DND-41 (cell line): Measurements from ENCODE around the gene PDLIM1.

Experiments
- ATAC-seq: fragments of 200-7000 bp; cut with Tn5 transposase; 3 replicates; pipeline ENCODE4 v1.9.1; 2021; ENCODE audit warnings: low read depth; ENCODE audit not compliant: insufficient read depth
- DNase-seq: peaks from one replicate; pipeline ENCODE4 v3.0.0-alpha.2; 2020
- H2AFZ ChIP-seq: 2 replicates; pipeline ENCODE4 v1.6.0; 2012; ENCODE audit warnings: low read depth, low read length
- H3K27ac ChIP-seq: 2 replicates; pipeline ENCODE4 v1.5.1; 2012; ENCODE audit warnings: low read length, inconsistent platforms
- H3K27me3 ChIP-seq: fragments of 200-600 bp; sonication (generic); 2 replicates; pipeline ENCODE4 v1.6.0; 2012; ENCODE audit warnings: low read length, mild to moderate bottlenecking, inconsistent platforms; ENCODE audit not compliant: insufficient read depth, poor library complexity
- H3K36me3 ChIP-seq: 2 replicates; pipeline ENCODE4 v1.5.1; 2012; ENCODE audit warnings: low read length, inconsistent platforms; ENCODE audit not compliant: insufficient read depth
- H3K4me1 ChIP-seq: 2 replicates; pipeline ENCODE4 v1.5.1; 2012; ENCODE audit warnings: mild to moderate bottlenecking, low read length; ENCODE audit not compliant: insufficient read depth
- H3K4me2 ChIP-seq: 2 replicates; pipeline ENCODE4 v1.6.0; 2012; ENCODE audit warnings: mild to moderate bottlenecking, moderate library complexity, low read length, inconsistent platforms; ENCODE audit not compliant: insufficient read depth
- H3K4me3 ChIP-seq, 2 experiments: fragments of 200-600 bp in 1 of 2; shearing (Covaris generic) in 1 of 2; 2 replicates each; pipeline ENCODE4 v1.5.1; 2012 to 2016; ENCODE audit warnings: inconsistent platforms in 2 of 2, low read length in 2 of 2, mild to moderate bottlenecking in 2 of 2, low read depth in 1 of 2, moderate library complexity in 1 of 2
- H3K79me2 ChIP-seq: 2 replicates; pipeline ENCODE4 v1.6.0; 2012; ENCODE audit warnings: low read length, inconsistent platforms; ENCODE audit not compliant: insufficient read depth
- H3K9ac ChIP-seq: 2 replicates; pipeline ENCODE4 v1.6.0; 2012; ENCODE audit warnings: low read depth, mild to moderate bottlenecking, inconsistent platforms, low read length, moderate library complexity
- H3K9me3 ChIP-seq: 2 replicates; pipeline ENCODE4 v1.5.1; 2012; ENCODE audit warnings: low read length, moderate library complexity, mild to moderate bottlenecking, inconsistent platforms; ENCODE audit not compliant: insufficient read depth, severe bottlenecking
- H4K20me1 ChIP-seq: 2 replicates; pipeline ENCODE4 v1.6.0; 2012; ENCODE audit warnings: low read length; ENCODE audit not compliant: insufficient read depth
- EZH2 ChIP-seq: IDR thresholded peaks from 3 replicates; pipeline ENCODE4 v1.6.1; 2012; ENCODE audit warnings: borderline replicate concordance, low read depth, mild to moderate bottlenecking, moderate library complexity, low read length, inconsistent platforms; ENCODE audit not compliant: severe bottlenecking
- TF ChIP-seq, protein P1 (sequence below): IDR thresholded peaks from 2 replicates; pipeline ENCODE4 v1.5.1; 2012; ENCODE audit warnings: borderline replicate concordance, low read length, moderate library complexity, mild to moderate bottlenecking; ENCODE audit not compliant: poor library complexity, severe bottlenecking; ENCODE audit errors: extremely low read depth

Gene PDLIM1

DNA sequence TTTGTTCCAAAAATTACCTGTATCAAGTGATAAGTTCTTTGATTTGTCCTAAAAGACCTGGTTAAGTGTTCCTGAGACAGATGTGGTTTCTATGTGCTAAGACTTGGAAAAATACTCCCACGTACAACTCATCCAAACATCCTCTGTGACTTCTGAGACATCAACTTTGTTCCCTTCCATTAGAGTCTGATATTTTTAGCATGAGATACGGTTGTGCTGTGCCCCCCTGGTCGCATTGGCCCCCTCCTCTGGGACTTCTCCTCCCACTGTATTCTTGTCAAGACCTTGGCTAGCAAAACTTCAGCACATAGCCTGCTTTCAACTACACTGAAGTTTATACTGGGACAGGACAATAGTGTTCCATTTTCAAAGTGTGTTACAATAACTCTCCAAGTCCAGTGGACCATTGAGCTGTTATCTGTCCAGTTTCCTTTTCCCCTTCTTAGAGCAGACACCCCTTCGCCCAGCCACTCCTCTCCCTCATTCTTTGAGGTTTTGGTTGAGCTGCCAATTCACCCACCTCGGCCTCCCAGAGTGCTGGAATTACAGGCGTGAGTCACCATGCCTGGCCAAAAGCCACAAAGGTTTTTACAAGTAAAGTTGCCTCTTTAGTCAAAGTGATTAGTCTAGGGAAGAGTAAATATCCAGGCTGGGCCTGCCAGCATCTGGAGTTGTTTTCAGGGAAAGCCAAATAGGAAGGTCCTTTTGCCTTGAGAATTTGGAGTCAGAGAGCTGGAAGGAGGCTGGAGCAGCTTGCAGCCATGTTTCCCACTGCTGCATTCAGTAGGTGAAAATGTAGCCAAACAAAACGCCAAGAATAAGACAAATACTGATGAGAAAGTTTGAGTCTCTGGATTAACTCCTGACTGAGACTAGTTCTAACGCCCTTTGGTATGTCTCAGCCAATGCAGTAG lies 17.8 kb upstream of the PDLIM1 start:
- Histone ChIP-seq H2AFZ (no peak overlapping the region), H3K79me2 (no peaks in the 10 kb centered on the region), H3K9me3 (no peaks in the 10 kb centered on the region), H3K36me3 (no peaks in the 10 kb centered on the region), H3K4me3 (no peak overlapping the region), H3K9ac (no peak overlapping the region), H4K20me1 (no peaks in the 10 kb centered on the region), H3K27ac (no peak overlapping the region), H3K4me1 (no peaks in the 10 kb centered on the region), H3K27me3 (peaks cover 5% of the 10 kb centered on the region), H3K4me2 (no peak overlapping the region)
- DNase-seq (no peak), ATAC-seq (no peak)
- no peak for TF ChIP-seq EZH2

- no peak overlapping the region for H3K27ac ChIP-seq
- H2AFZ ChIP-seq, result no peak overlapping the region
Observed at GRCh38 chr10:95306851-95307250, 16.0 kb upstream of the PDLIM1 start.

GRCh38 chr10:95306318-95306650 lies 15.5 kb upstream of the PDLIM1 start:
- no peaks in the 10 kb centered on the region for H4K20me1 ChIP-seq

More at GRCh38 chr10:95306851-95307250, 16.0 kb upstream of the PDLIM1 start:
- Histone ChIP-seq H3K4me2 (no peak overlapping the region), H3K9ac (no peak overlapping the region), H3K79me2 (no peaks in the 10 kb centered on the region), H3K9me3 (no peaks in the 10 kb centered on the region), H3K36me3 (no peaks in the 10 kb centered on the region), H3K27me3 (peaks cover 5% of the 10 kb centered on the region), H3K4me3 (no peak overlapping the region), H4K20me1 (no peaks in the 10 kb centered on the region), H3K4me1 (no peaks in the 10 kb centered on the region)
- DNase-seq (no peak), ATAC-seq (no peak)
- no peak for TF ChIP-seq EZH2
- TF ChIP-seq, protein P1, sequence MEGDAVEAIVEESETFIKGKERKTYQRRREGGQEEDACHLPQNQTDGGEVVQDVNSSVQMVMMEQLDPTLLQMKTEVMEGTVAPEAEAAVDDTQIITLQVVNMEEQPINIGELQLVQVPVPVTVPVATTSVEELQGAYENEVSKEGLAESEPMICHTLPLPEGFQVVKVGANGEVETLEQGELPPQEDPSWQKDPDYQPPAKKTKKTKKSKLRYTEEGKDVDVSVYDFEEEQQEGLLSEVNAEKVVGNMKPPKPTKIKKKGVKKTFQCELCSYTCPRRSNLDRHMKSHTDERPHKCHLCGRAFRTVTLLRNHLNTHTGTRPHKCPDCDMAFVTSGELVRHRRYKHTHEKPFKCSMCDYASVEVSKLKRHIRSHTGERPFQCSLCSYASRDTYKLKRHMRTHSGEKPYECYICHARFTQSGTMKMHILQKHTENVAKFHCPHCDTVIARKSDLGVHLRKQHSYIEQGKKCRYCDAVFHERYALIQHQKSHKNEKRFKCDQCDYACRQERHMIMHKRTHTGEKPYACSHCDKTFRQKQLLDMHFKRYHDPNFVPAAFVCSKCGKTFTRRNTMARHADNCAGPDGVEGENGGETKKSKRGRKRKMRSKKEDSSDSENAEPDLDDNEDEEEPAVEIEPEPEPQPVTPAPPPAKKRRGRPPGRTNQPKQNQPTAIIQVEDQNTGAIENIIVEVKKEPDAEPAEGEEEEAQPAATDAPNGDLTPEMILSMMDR, result no peak

More at GRCh38 chr10:95306318-95306650, 15.5 kb upstream of the PDLIM1 start:
- H3K9me3 ChIP-seq, result no peaks in the 10 kb centered on the region
- H3K9ac ChIP-seq, result no peak overlapping the region
- H3K36me3 ChIP-seq, result no peaks in the 10 kb centered on the region
- no peak for ATAC-seq
- H3K4me2 ChIP-seq, result no peak overlapping the region
- no peak overlapping the region for H2AFZ ChIP-seq
- no peak for DNase-seq
- H3K27me3 ChIP-seq, result peaks cover 5% of the 10 kb centered on the region
- no peak overlapping the region for H3K4me3 ChIP-seq
- H3K79me2 ChIP-seq, result no peaks in the 10 kb centered on the region
- no peaks in the 10 kb centered on the region for H3K4me1 ChIP-seq
- no peak overlapping the region for H3K27ac ChIP-seq
- TF ChIP-seq, protein P1, result no peak
- no peak for TF ChIP-seq EZH2
